Fibroblast of lung (primary cell): ENCODE results near the gene PHLDA2. TPM values are rescaled to one million over a fixed set of nuclear protein-coding genes. Genes with fewer than 3 reads are reported as not detected.

Source experiments
- DNase-seq, 2 donors: peaks; one replicate each; pipeline versions ENCODE4 v3.0.0 to v3.0.0-alpha.2; 2010; ENCODE audit warnings: low read depth in 2 of 2
- H2AFZ ChIP-seq: 2 replicates; pipeline ENCODE4 v1.5.1; 2012; ENCODE audit warnings: low read length, control low read depth, inconsistent platforms
- H3K27ac ChIP-seq: 2 replicates; pipeline ENCODE4 v1.5.1; 2011; ENCODE audit warnings: low read length, control low read depth; ENCODE audit not compliant: insufficient read depth
- H3K27me3 ChIP-seq: 2 replicates; pipeline ENCODE4 v1.5.1; 2011; ENCODE audit warnings: mild to moderate bottlenecking, low read length; ENCODE audit not compliant: control insufficient read depth, insufficient read depth
- H3K36me3 ChIP-seq: 2 replicates; pipeline ENCODE4 v1.5.1; 2011; ENCODE audit warnings: low read length; ENCODE audit not compliant: control insufficient read depth, insufficient read depth
- H3K4me1 ChIP-seq: 2 replicates; pipeline ENCODE4 v1.5.1; 2011; ENCODE audit warnings: low read length; ENCODE audit not compliant: control insufficient read depth, insufficient read depth; ENCODE audit errors: extremely low read depth
- H3K4me2 ChIP-seq: 2 replicates; pipeline ENCODE4 v1.5.1; 2011; ENCODE audit warnings: low read length, control low read depth; ENCODE audit not compliant: insufficient read depth; ENCODE audit errors: extremely low read depth
- H3K4me3 ChIP-seq, 4 experiments: fragments of 200-600 bp in 1 of 4; sonication (generic) in 1 of 4; replicated peaks in 1 of 4; 2 replicates each; pipeline ENCODE4 v1.5.1; 2011 to 2016; ENCODE audit warnings: low read length in 4 of 4, low read depth in 3 of 4, mild to moderate bottlenecking in 3 of 4, control low read depth in 2 of 4, inconsistent platforms in 1 of 4, mixed read lengths in 1 of 4; ENCODE audit not compliant: insufficient read depth in 1 of 4; ENCODE audit errors: control extremely low read depth in 1 of 4
- H3K79me2 ChIP-seq: 2 replicates; pipeline ENCODE4 v1.5.1; 2012; ENCODE audit warnings: mild to moderate bottlenecking, low read length, inconsistent platforms; ENCODE audit not compliant: control insufficient read depth, insufficient read depth
- H3K9ac ChIP-seq: 2 replicates; pipeline ENCODE4 v1.5.1; 2011; ENCODE audit warnings: mild to moderate bottlenecking, low read length, control low read depth; ENCODE audit not compliant: insufficient read depth
- H3K9me3 ChIP-seq: 2 replicates; pipeline ENCODE4 v1.5.1; 2012; ENCODE audit warnings: low read depth, low read length; ENCODE audit not compliant: control insufficient read depth, insufficient read depth
- H4K20me1 ChIP-seq: 2 replicates; pipeline ENCODE4 v1.5.1; 2011; ENCODE audit warnings: low read length; ENCODE audit not compliant: control insufficient read depth, insufficient read depth; ENCODE audit errors: extremely low read depth
- EZH2 ChIP-seq: IDR thresholded peaks from 2 replicates; pipeline ENCODE4 v1.5.1; 2012; ENCODE audit warnings: low read length, control low read depth, mild to moderate bottlenecking; ENCODE audit errors: missing control alignments
- polyA plus RNA-seq, 2 donors: library from polyadenylated mRNA; depleted of rRNA in 1 of 2; stranded (reverse) in 1 of 2; unstranded in 1 of 2; fragments of >200 nt; gene quantifications; 2 replicates each; pipeline ENCODE4 v1.2.1, GENCODE V29; 2011 to 2012; ENCODE audit warnings: missing spikeins in 1 of 2
- total RNA-seq: library from RNA; depleted of rRNA; stranded (reverse); fragments of >200 nt; gene quantifications from 2 replicates; pipeline ENCODE4 v1.2.1, GENCODE V29; 2014
- TF ChIP-seq, protein P1 (sequence below), 2 donors: IDR thresholded peaks in 1 of 2; conservative IDR thresholded peaks in 1 of 2; 1 replicate in 1 of 2; 2 replicates in 1 of 2; pipeline ENCODE4 v1.5.1; 2011 to 2012; ENCODE audit warnings: low read length in 2 of 2, control low read depth in 1 of 2, inconsistent platforms in 1 of 2, low read depth in 1 of 2, mild to moderate bottlenecking in 1 of 2

PHLDA2 gene
- total and polyA plus RNA-seq, 2 donors (not counting 1 experiment from before 2014, with no cell fraction given) = 6.8 to 16.2 TPM

GRCh38 chr11:2947744-2948143 lies 18.5 kb upstream of the PHLDA2 start:
- H3K9ac ChIP-seq = no peak overlapping the region
- DNase-seq = no peak
- peaks cover 21% of the 10 kb centered on the region for H3K4me1 ChIP-seq
- H2AFZ ChIP-seq = no peak overlapping the region
- H4K20me1 ChIP-seq = no peaks in the 10 kb centered on the region
- TF ChIP-seq, protein P1, sequence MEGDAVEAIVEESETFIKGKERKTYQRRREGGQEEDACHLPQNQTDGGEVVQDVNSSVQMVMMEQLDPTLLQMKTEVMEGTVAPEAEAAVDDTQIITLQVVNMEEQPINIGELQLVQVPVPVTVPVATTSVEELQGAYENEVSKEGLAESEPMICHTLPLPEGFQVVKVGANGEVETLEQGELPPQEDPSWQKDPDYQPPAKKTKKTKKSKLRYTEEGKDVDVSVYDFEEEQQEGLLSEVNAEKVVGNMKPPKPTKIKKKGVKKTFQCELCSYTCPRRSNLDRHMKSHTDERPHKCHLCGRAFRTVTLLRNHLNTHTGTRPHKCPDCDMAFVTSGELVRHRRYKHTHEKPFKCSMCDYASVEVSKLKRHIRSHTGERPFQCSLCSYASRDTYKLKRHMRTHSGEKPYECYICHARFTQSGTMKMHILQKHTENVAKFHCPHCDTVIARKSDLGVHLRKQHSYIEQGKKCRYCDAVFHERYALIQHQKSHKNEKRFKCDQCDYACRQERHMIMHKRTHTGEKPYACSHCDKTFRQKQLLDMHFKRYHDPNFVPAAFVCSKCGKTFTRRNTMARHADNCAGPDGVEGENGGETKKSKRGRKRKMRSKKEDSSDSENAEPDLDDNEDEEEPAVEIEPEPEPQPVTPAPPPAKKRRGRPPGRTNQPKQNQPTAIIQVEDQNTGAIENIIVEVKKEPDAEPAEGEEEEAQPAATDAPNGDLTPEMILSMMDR (conservative IDR thresholded peaks at IDR 0.05 in 1 of 2, IDR thresholded peaks at IDR 0.05 in 1 of 2; ENCODE audit: low read depth in 1 of 2, low read length in 2 of 2) = no peak
- TF ChIP-seq EZH2 = no peak
- H3K4me3 ChIP-seq = no peak overlapping the region
- no peaks in the 10 kb centered on the region for H3K9me3 ChIP-seq
- peaks cover 18% of the 10 kb centered on the region for H3K36me3 ChIP-seq
- no peak overlapping the region for H3K4me2 ChIP-seq
- peaks cover 5% of the 10 kb centered on the region for H3K79me2 ChIP-seq
- H3K27ac ChIP-seq = no peak overlapping the region
- no peaks in the 10 kb centered on the region for H3K27me3 ChIP-seq

DNA sequence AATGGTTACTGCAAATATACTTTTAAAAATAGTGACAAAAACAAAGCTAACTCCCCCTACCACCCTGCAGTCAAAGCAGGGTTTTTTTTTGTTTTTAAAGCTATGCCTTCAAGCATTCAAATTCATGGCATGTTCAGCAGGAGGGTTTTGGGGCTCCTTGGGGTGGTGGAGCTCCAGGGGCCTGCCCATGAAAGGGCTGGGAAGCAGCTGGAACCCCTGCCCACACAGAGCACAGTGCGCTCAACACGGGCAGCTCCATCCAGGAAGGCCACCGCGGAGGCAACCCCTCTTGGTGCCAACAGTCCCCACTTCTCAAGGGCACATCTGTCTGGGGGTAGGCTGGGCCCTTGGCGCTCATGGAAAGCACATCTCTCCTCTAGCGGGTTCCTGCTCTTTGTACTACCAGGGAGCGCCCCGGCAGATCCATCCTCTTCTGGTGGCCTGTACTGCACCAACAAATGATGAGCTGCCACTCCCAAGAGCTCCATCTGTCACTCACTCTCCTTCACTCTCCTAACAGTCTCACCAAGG lies 16.6 kb upstream of the PHLDA2 start:
- peak overlapping the region; percentile 51 for H3K27ac ChIP-seq
- H3K9me3 ChIP-seq = no peaks in the 10 kb centered on the region
- H3K4me1 ChIP-seq = peaks cover 9% of the 10 kb centered on the region
- no peaks in the 10 kb centered on the region for H4K20me1 ChIP-seq
- no peaks in the 10 kb centered on the region for H3K27me3 ChIP-seq
- H3K36me3 ChIP-seq = peaks cover 18% of the 10 kb centered on the region
- no peak overlapping the region for H2AFZ ChIP-seq
- peaks cover 5% of the 10 kb centered on the region for H3K79me2 ChIP-seq
- peak overlapping the region in 1 of 4 experiments; percentile 20 for H3K4me3 ChIP-seq
- DNase-seq = no peak
- no peak overlapping the region for H3K9ac ChIP-seq
- TF ChIP-seq, protein P1 (conservative IDR thresholded peaks at IDR 0.05 in 1 of 2, IDR thresholded peaks at IDR 0.05 in 1 of 2; ENCODE audit: low read depth in 1 of 2, low read length in 2 of 2) = no peak
- no peak for TF ChIP-seq EZH2
- peak overlapping the region; percentile 88 for H3K4me2 ChIP-seq

DNA sequence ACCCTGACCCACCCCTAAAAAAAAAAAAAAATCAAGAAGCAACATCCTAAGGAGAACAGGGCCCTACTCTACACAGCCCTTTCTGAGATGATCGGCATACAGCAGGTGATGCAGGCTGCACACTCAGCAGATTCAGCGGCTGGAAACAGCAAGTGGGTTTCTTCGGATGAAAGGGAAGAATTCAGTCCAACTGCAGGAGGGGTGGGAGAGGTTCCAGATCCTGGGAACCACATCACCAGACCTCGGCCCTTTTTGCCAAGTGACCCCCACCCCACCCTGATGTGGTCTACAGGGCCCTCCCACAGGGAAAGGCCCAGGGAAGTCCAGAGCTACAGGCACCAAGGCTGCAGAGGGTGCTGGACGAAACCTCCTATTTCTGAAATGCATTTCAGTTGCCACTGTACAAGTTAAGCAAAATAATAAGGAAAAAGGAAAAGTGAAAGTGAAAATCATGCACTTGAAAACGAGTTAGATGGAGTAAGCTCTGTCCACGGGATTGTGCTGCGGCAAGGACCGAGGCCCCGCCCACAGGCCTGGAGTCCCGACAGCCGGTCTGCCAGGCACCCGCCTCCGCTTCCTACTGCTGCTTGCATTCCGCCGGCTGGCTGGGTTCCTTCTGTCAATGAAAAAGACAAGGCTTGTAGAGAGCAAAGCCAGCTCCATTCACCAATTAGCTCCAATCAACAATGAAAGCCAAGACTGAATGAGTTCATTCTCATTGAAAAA lies 16.0 kb upstream of the PHLDA2 start:
- Histone ChIP-seq H3K79me2 (peaks cover 5% of the 10 kb centered on the region), H2AFZ (no peak overlapping the region), H3K4me3 (peak overlapping the region; percentile 27 to 57 (median 38)), H3K27ac (peak overlapping the region; percentile 51), H3K4me2 (peak overlapping the region; percentile 88), H3K9ac (no peak overlapping the region), H3K27me3 (no peaks in the 10 kb centered on the region), H3K9me3 (no peaks in the 10 kb centered on the region), H3K36me3 (peaks cover 18% of the 10 kb centered on the region), H4K20me1 (no peaks in the 10 kb centered on the region), H3K4me1 (peaks cover 8% of the 10 kb centered on the region)
- no peak for TF ChIP-seq EZH2
- DNase-seq = peak; percentile 92 to 94
